K562 (cell line): ENCODE results near the gene BCL2L13. TPM values are rescaled to one million over a fixed set of nuclear protein-coding genes. Genes with fewer than 3 reads are reported as not detected.

Source experiments
- AFF4 ChIP-seq: sonication (generic); formaldehyde crosslinking; IDR thresholded peaks from 2 replicates; pipeline ENCODE4 v1.8.0; 2023; ENCODE audit warnings: mild to moderate bottlenecking, missing genetic modification reagents
- ARID3B ChIP-seq: fragments of 250-450 bp; sonication (Bioruptor Pico); IDR thresholded peaks from 2 replicates; pipeline ENCODE4 v1.4.0; 2020; ENCODE audit warnings: borderline replicate concordance
- ETS1 ChIP-seq: conservative IDR thresholded peaks from 2 replicates; pipeline ENCODE4 v1.6.1; 2011; ENCODE audit warnings: low read depth, mild to moderate bottlenecking, low read length; ENCODE audit not compliant: control insufficient read depth
- HDAC6 ChIP-seq: IDR thresholded peaks from 2 replicates; pipeline ENCODE4 v1.6.1; 2012; ENCODE audit warnings: low read depth, mild to moderate bottlenecking, control low read depth, inconsistent platforms, low read length, moderate library complexity
- HEY1 ChIP-seq: fragments of 250-450 bp; sonication (Bioruptor Pico); IDR thresholded peaks from 2 replicates; pipeline ENCODE4 v1.5.0; 2020; ENCODE audit warnings: mild to moderate bottlenecking, moderate library complexity, borderline replicate concordance
- HMG20A ChIP-seq: fragments of 450-650 bp; formaldehyde crosslinking; conservative IDR thresholded peaks from 2 replicates; pipeline ENCODE4 v1.4.0; 2020; ENCODE audit warnings: mild to moderate bottlenecking, mixed read lengths
- HMGXB4 ChIP-seq: sonication (generic); formaldehyde crosslinking; IDR thresholded peaks from 2 replicates; pipeline ENCODE4 v1.8.1; 2023; ENCODE audit warnings: mild to moderate bottlenecking, missing genetic modification reagents
- HNRNPUL1 ChIP-seq: fragments of 200-400 bp; formaldehyde crosslinking; IDR thresholded peaks from 2 replicates; pipeline ENCODE4 v1.6.1; 2017; ENCODE audit warnings: low read length
- ILF3 ChIP-seq: fragments of 450-650 bp; IDR thresholded peaks from 2 replicates; pipeline ENCODE4 v1.6.1; 2018; ENCODE audit warnings: antibody characterized with exemption, mild to moderate bottlenecking, moderate library complexity, borderline replicate concordance
- KDM1A ChIP-seq, 2 experiments: fragments of 450-650 bp; IDR thresholded peaks; 2 replicates each; pipeline ENCODE4 v1.6.1; 2016; ENCODE audit warnings: mild to moderate bottlenecking in 2 of 2
- KDM5B ChIP-seq: fragments of 200-600 bp; sonication (generic); IDR thresholded peaks from 2 replicates; pipeline ENCODE4 v1.6.1; 2012; ENCODE audit warnings: low read depth, mild to moderate bottlenecking, moderate library complexity, low read length, control low read depth, inconsistent platforms; ENCODE audit not compliant: insufficient replicate concordance
- MAFG ChIP-seq: fragments of 450-650 bp; conservative IDR thresholded peaks from 2 replicates; pipeline ENCODE4 v1.6.1; 2016; ENCODE audit warnings: missing genetic modification characterization, missing compliant biosample characterization
- MYBL2 ChIP-seq, 2 experiments: fragments of 450-650 bp in 1 of 2; sonication (generic) in 1 of 2; formaldehyde crosslinking in 1 of 2; IDR thresholded peaks; 2 replicates each; pipeline versions ENCODE4 v1.6.1 to v1.8.1; 2017 to 2022; ENCODE audit warnings: borderline replicate concordance in 1 of 2, inconsistent platforms in 1 of 2, low read depth in 1 of 2, mild to moderate bottlenecking in 1 of 2, missing genetic modification reagents in 1 of 2, moderate library complexity in 1 of 2
- NBN ChIP-seq: fragments of 450-650 bp; IDR thresholded peaks from 2 replicates; pipeline ENCODE4 v1.6.1; 2016; ENCODE audit warnings: low read depth, mild to moderate bottlenecking
- NUFIP1 ChIP-seq: fragments of 450-650 bp; IDR thresholded peaks from 2 replicates; pipeline ENCODE4 v1.6.1; 2018; ENCODE audit not compliant: partially characterized antibody
- PML ChIP-seq: IDR thresholded peaks from 2 replicates; pipeline ENCODE4 v1.6.1; 2012; ENCODE audit warnings: low read length, inconsistent platforms
- SETDB1 ChIP-seq: IDR thresholded peaks from one replicate; pipeline ENCODE4 v1.6.1; 2012; ENCODE audit warnings: low read length, control low read depth, inconsistent platforms
- SLC30A9 ChIP-seq: fragments of 250-450 bp; sonication (Bioruptor Pico); IDR thresholded peaks from 2 replicates; pipeline ENCODE4 v1.8.0; 2022; ENCODE audit warnings: mild to moderate bottlenecking, moderate library complexity
- ZBTB1 ChIP-seq: sonication (generic); formaldehyde crosslinking; IDR thresholded peaks from 2 replicates; pipeline ENCODE4 v1.8.1; 2023; ENCODE audit warnings: missing genetic modification reagents, low read depth, mild to moderate bottlenecking, borderline replicate concordance
- ZNF184 ChIP-seq: sonication (generic); formaldehyde crosslinking; IDR thresholded peaks from 2 replicates; pipeline ENCODE4 v1.5.0; 2020; ENCODE audit warnings: missing genetic modification reagents
- ZNF696 ChIP-seq: fragments of 250-450 bp; sonication (Bioruptor Pico); conservative IDR thresholded peaks from 2 replicates; pipeline ENCODE4 v1.4.0; 2020; ENCODE audit warnings: mild to moderate bottlenecking, moderate library complexity
- polyA plus RNA-seq, 8 experiments: library from polyadenylated mRNA; depleted of rRNA in 4 of 8; stranded (reverse) in 5 of 8; unstranded in 3 of 8; fragments of >200 nt; fragmentation: Nextera tagmentation in 2 of 8; fragmentation: Illumina TruSeq in 1 of 8; extraction: Ambion mirVana in 2 of 8; extraction: Trizol in 1 of 8; gene quantifications; 2 replicates each; pipeline versions ENCODE4 v1.2.1 to v1.2.3, GENCODE V29; 2011 to 2014; ENCODE audit warnings: inconsistent platforms in 1 of 8, missing spikeins in 1 of 8
- total RNA-seq, 7 experiments: library from RNA; depleted of rRNA in 6 of 7; stranded (reverse); fragments of >200 nt in 6 of 7; fragmentation: Illumina TruSeq in 2 of 7; extraction: Trizol in 2 of 7; gene quantifications; 2 replicates each; pipeline versions ENCODE4 v1.2.1 to v1.2.3, GENCODE V29; 2011 to 2021; ENCODE audit warnings: low replicate concordance in 1 of 7

The BCL2L13 gene
- total and polyA plus RNA-seq, 9 of the 15 experiments (the other 6 are each of a cell fraction or from before 2014, with no cell fraction given) = 41.5 to 63.4 (median 56.5) TPM

GRCh38 chr22:17629173-17629489 is 9.4 kb upstream of the BCL2L13 start (continued):
- TF ChIP-seq AFF4 (CRISPR knock-in tag) (0 out of 2 replicates have a peak, but pooled peaks have one; percentile 13), ILF3 (peak; percentile 51; the same call in 1 of the 2 replicates), SETDB1 (no peak), HNRNPUL1 (no peak), MAFG (tag) (no peak), HDAC6 (no peak), ETS1 (no peak), SLC30A9 (CRISPR knock-in tag) (no peak), ZBTB1 (CRISPR knock-in tag) (no peak), HMGXB4 (CRISPR knock-in tag) (no peak), HMG20A (CRISPR knock-in tag) (0 out of 2 replicates have a peak, but pooled peaks have one; percentile 5), ARID3B (CRISPR knock-in tag) (no peak), NBN (0 out of 2 replicates have a peak, but pooled peaks have one; percentile 16), MYBL2 (IDR thresholded peaks at IDR 0.05; ENCODE audit: low read depth) (0 out of 2 replicates have a peak, but pooled peaks have one; percentile 1), MYBL2 (CRISPR knock-in tag; IDR thresholded peaks at IDR 0.05; ENCODE audit: borderline replicate concordance) (no peak), KDM1A (IDR thresholded peaks at IDR 0.05) (peak; percentile 21 to 25; a peak in 1 of 4 replicates), PML (no peak), ZNF696 (CRISPR knock-in tag) (no peak), KDM5B (no peak), HEY1 (CRISPR knock-in tag) (no peak), ZNF184 (no peak), NUFIP1 (no peak)
